Activated gamma-delta T cell treated with Interleukin-2 at 50 U/mL for 16 hours (primary cell): ENCODE data around the gene USP54.

Source experiments
- DNase-seq: peaks from one replicate; pipeline ENCODE4 v3.0.0-alpha.2; 2020

The USP54 gene

DNA sequence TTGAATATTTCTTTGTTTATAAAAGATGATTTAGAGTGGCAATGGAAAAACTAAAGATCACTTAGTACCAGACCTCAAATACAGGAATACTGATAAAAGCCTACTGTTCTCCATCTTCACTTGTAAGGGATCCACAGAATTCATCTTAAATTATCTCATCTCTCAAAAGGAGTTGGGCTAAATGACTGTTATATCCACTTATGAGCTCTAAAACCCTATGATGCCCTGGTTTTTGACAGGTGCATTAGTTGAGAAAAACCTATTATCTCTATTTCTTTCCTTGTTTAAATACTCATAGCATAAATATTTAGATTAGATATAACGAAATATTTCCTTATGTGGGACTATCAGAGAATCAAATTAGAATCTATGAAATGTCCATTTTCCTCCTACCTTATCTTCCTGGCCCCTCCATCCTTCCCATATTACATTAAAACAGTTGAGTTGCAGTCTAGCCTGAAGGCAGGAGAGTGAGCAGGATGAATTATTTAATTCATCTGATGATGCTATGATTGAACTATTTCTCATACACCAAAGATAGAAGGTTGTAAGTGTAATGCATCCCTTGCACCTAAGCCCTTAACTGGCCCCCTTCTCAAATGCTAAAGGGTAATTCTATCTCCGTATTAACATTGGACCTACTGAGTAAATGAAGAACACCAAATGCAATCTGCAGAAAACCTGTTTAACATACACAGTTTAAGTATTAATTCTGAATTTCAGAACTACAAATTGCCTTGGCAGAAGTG lies 125.0 kb downstream of the USP54 start:
- DNase-seq = no peak

DNA sequence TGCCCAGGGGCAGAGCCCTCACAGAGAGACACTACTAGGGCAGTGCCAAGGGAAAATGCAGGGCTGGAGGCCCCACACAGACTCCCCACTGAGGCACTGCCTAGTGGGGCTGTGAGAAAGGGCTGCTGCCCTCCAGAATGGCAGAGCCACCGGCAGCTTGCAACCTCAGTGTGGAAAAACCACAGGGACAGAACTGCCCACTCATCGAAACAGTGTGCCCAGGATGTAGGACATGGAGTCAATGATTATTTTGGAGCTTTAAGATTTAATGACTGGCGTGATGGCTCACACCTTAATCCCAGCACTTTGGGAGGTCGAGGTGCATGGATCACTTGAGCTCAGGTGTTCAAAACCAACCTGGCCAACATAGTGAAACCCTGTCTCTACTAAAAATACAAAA lies 130.2 kb downstream of the USP54 start:
- no peak for DNase-seq

DNA sequence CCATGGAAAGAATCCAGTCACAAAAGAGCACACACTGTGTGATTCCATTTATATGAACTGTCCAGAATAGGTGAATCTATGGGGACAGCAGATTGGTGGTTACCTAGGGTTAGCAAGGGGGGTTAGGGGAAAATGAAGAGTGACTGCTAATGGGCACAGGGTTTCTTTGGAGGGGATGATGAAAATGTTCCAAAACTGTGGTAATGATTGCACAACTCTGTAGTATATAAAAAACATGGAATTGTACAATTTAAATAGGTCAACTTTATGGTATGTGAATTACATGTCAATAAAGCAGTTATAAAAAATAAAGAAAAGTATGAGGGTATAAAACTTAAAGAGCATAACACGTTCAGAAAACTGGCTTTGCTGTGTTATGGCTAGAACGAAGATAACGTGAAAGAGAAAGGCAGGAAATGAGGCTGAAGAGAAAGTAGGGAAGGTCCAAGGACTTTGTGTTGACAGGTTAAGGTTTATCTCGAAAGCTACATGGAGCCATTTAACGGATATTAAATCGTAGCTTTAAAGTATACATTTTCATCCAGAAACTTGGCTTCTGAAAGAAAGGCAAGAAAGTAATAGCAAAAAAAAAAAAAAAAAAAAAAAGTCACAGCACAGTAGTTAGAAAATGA lies 131.3 kb downstream of the USP54 start:
- no peak for DNase-seq

DNA sequence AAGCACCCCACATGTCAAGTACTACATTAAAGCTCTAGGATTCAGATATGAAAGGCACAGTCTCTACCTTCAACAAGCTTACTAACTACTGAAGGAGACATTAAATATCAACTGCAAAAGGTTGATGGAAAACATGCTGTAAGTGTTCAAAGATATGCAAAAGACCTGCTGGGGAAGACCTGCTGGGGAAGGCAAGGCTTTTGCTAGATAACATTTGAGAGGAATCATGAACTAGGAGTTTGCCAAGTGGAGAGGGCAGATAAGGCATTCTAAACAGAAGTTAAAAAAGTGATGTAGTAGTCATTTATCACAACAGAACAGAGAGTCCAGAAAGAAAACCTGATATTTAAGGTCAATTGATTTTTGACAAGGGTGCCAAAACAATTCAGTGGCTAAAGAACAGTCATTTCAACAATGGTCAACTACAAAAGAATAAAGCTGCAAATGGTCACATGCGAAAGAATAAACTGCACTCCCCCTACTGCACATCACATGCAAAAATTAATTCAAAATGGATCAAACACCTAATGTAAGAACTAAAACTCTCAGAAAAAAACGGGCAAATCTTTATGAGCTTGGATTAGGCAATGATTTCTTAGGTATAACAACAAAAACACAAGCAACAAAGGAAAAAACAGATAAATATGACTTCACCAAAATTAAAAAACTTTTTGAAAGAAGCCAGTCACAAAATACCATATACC lies 134.8 kb downstream of the USP54 start:
- no peak for DNase-seq

DNA sequence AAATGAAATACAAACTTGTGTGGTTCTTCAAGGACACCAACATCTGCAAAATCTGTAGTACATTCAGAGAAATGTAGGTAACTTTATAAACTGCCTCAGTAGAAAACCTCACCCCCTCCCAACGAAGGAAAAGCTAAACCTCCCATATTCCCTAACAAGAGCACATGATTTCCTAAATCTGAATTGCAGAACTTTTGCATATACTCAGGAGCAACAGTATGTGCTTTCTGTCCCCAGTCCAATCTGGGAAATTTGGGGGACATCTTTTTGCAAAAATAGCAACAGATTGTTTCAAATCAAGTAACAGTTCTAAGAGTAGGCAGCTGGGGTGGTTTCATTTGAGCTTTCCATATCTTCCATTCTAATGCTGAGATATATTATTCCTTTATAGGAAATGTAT lies 142.0 kb downstream of the USP54 start:
- no peak for DNase-seq

DNA sequence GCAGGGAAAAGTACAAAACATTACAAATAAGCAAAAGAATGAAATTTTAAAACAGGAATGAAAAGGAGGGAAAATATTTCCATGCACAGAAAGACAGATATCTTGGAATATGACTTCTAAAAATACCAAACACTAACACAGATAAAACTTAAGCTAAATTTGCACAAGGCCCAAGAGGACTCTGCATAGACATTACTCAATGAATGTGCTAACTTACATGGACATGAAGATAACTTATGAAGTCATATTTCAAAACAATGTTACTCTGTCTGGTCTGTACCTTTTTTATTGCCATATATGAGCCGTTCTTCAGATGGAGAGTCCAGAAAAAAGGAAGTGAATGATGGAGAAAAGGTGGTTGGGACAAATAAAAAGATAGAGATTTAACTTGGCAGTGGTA lies 142.8 kb downstream of the USP54 start:
- DNase-seq = no peak
